Gastrocnemius medialis (tissue), 4 donors: ENCODE measurements around the gene GMPR2. TPM values are rescaled to one million over a fixed set of nuclear protein-coding genes. Genes with fewer than 3 reads are reported as not detected.
A peak's percentile ranks its signal among the peaks of the same experiment; 100 is the strongest.
"Not testable (repeated sequence)": the region's sequence is repeated elsewhere in the genome, so short reads cannot be mapped to it uniquely, and the experiment has no call there.

Experiments used
- ATAC-seq, 2 donors: fragments of 150-250 bp; one replicate each; pipeline ENCODE4 v1.9.1; 2016
- DNase-seq, 2 donors: peaks; one replicate each; pipeline ENCODE4 v3.0.0-alpha.2; 2019
- H3K27ac ChIP-seq, 4 donors: fragments of 200-600 bp; sonication (generic); 1 replicate in 1 of 4; 2 replicates in 3 of 4; pipeline ENCODE4 v1.5.1; 2016 to 2018; ENCODE audit warnings: mild to moderate bottlenecking in 2 of 4, moderate library complexity in 1 of 4
- H3K27me3 ChIP-seq, 3 donors: fragments of 200-600 bp; sonication (generic) in 2 of 3; 1 replicate in 1 of 3; 2 replicates in 2 of 3; pipeline versions ENCODE4 v1.5.1 to v1.6.0; 2016 to 2019; ENCODE audit warnings: mild to moderate bottlenecking in 1 of 3, moderate library complexity in 1 of 3
- H3K36me3 ChIP-seq, 2 donors: fragments of 200-600 bp; sonication (generic) in 1 of 2; one replicate each; pipeline ENCODE4 v1.5.1; 2017 to 2018
- H3K4me1 ChIP-seq, 2 donors: fragments of 200-600 bp; sonication (generic) in 1 of 2; one replicate each; pipeline ENCODE4 v1.5.1; 2016 to 2017; ENCODE audit warnings: mild to moderate bottlenecking in 2 of 2
- H3K4me3 ChIP-seq, 4 donors: fragments of 200-600 bp; sonication (generic) in 3 of 4; 1 replicate in 1 of 4; 2 replicates in 3 of 4; pipeline ENCODE4 v1.5.1; 2016 to 2019; ENCODE audit warnings: mild to moderate bottlenecking in 2 of 4
- H3K9me3 ChIP-seq, 3 donors: fragments of 200-600 bp; sonication (generic) in 2 of 3; 1 replicate in 1 of 3; 2 replicates in 2 of 3; pipeline ENCODE4 v1.5.1; 2016 to 2019
- CTCF ChIP-seq, 5 experiments: fragments of 450-650 bp in 3 of 5; fragments of 200-600 bp in 2 of 5; sonication (generic) in 2 of 5; IDR thresholded peaks in 4 of 5; conservative IDR thresholded peaks in 1 of 5; 1 replicate in 4 of 5; 2 replicates in 1 of 5; pipeline ENCODE4 v1.5.1; 2016 to 2019; ENCODE audit warnings: antibody characterized with exemption in 5 of 5, mild to moderate bottlenecking in 3 of 5, moderate library complexity in 3 of 5
- POLR2A ChIP-seq, 2 donors: fragments of 450-650 bp; IDR thresholded peaks; one replicate each; pipeline ENCODE4 v1.6.1; 2017; ENCODE audit warnings: antibody characterized with exemption in 2 of 2, mild to moderate bottlenecking in 2 of 2, moderate library complexity in 2 of 2
- in situ Hi-C, 4 donors: fragments of 200-750 bp; cut with MboI; loops; one replicate each; pipeline versions ENCODE4 v1.15.0 to v1.8.0; 2017; ENCODE audit warnings: low sequenced_read_pairs in 4 of 4
- intact Hi-C: fragments of 100-400 bp; cut with DNase I; formaldehyde crosslinking; loops from one replicate; pipeline ENCODE4 v1.15.1; 2023; ENCODE audit warnings: low total_unique reads
- total RNA-seq, 4 donors: library from RNA; depleted of rRNA; stranded (reverse); fragments of >200 nt; gene quantifications; one replicate each; pipeline versions ENCODE4 v1.1.0 to v1.2.3, GENCODE V29; 2016

GMPR2 gene
- total RNA-seq, 4 donors from 2014 or later, result 15.4 to 44.8 (median 27.4) TPM

GRCh38 chr14:24212924-24213865, 19.5 kb upstream of the GMPR2 start, which contains the start of gene CHMP4A:
TSS of gene CHMP4A (minus strand) at chr14:24213488. CDS start at chr14:24213439, 49 bp downstream.
- DNase-seq (peak; percentile 93 to 97), ATAC-seq (peak; percentile 89 to 92)
- Histone ChIP-seq H3K9me3 (no peaks in the 10 kb centered on the region), H3K4me1 (peaks cover 28 to 29% of the 10 kb centered on the region in 2 donors), H3K4me3 (peak within 1 kb of the TSS; percentile 73 to 93 (median 87)), H3K27ac (peak within 1 kb of the TSS; percentile 91 to 96 (median 94)), H3K27me3 (no peaks in the 10 kb centered on the region), H3K36me3 (peaks cover 5 to 44% of the 10 kb centered on the region in 2 donors)
- in situ Hi-C loops (no loop called here), intact Hi-C loops (no loop called here)
- TF ChIP-seq CTCF (IDR thresholded peaks at IDR 0.05 in 4 of 5, conservative IDR thresholded peaks at IDR 0.05 in 1 of 5), result peak in 3 of 5 experiments; percentile 11 to 44 (median 38)
- TF ChIP-seq POLR2A (IDR thresholded peaks at IDR 0.05), result peak; percentile 83 to 93

- TF ChIP-seq CTCF (IDR thresholded peaks at IDR 0.05 in 4 of 5, conservative IDR thresholded peaks at IDR 0.05 in 1 of 5), result no peak
- TF ChIP-seq POLR2A (IDR thresholded peaks at IDR 0.05), result no peak
- Histone ChIP-seq H3K9me3 (no peaks in the 10 kb centered on the region), H3K4me1 (peaks cover 28 to 29% of the 10 kb centered on the region in 2 donors), H3K36me3 (peaks cover 0 to 40% of the 10 kb centered on the region in 2 donors), H3K27ac (peak overlapping the region; percentile 91 to 96 (median 94)), H3K27me3 (no peaks in the 10 kb centered on the region), H3K4me3 (peak overlapping the region; percentile 73 to 93 (median 87))
- in situ Hi-C loops, result no loop called here
- no peak for DNase-seq
- intact Hi-C loops, result loop anchor here (2.0 kb wide), 1 partner anchor 19 kb away; the partner anchor contains the start of gene TM9SF1
- no peak for ATAC-seq
These were observed 18.7 kb upstream of the GMPR2 start for GRCh38 chr14:24213866-24214662.

GRCh38 chr14:24215495-24216344, 17.0 kb upstream of the GMPR2 start, which contains the start of gene MDP1:
TSS of gene MDP1 (minus strand) at chr14:24216066. CDS start at chr14:24215955, 111 bp downstream.
- H3K27ac ChIP-seq, result peak within 1 kb of the TSS; percentile 83 to 94 (median 91)
- H3K36me3 ChIP-seq, result peaks cover 0 to 23% of the 10 kb centered on the region in 2 donors
- DNase-seq (peak; percentile 64 to 82), ATAC-seq (peak; percentile 78 to 81)
- H3K4me3 ChIP-seq, result peak within 1 kb of the TSS; percentile 70 to 87 (median 76)
- no peaks in the 10 kb centered on the region for H3K9me3 ChIP-seq
- TF ChIP-seq POLR2A (IDR thresholded peaks at IDR 0.05), result peak; percentile 68 to 84
- TF ChIP-seq CTCF (IDR thresholded peaks at IDR 0.05 in 4 of 5, conservative IDR thresholded peaks at IDR 0.05 in 1 of 5), result peak in 3 of 5 experiments; percentile 30 to 60 (median 45)
- intact Hi-C loops (loop anchor here (1.0 to 2.0 kb wide), 2 partner anchors 21 to 27 kb away; partner anchors contain the start of genes TINF2 and TM9SF1), in situ Hi-C loops (no loop called here)
- H3K27me3 ChIP-seq, result no peaks in the 10 kb centered on the region
- H3K4me1 ChIP-seq, result peaks cover 28 to 29% of the 10 kb centered on the region in 2 donors

- Histone ChIP-seq H3K36me3 (peaks cover 0 to 17% of the 10 kb centered on the region in 2 donors), H3K27ac (peak overlapping the region; percentile 83 to 94 (median 91)), H3K27me3 (no peaks in the 10 kb centered on the region), H3K4me3 (peak overlapping the region in 3 of 4 donors; percentile 70 to 87 (median 77)), H3K9me3 (no peaks in the 10 kb centered on the region), H3K4me1 (peaks cover 28 to 29% of the 10 kb centered on the region in 2 donors)
- TF ChIP-seq POLR2A (IDR thresholded peaks at IDR 0.05), result no peak
- no peak for TF ChIP-seq CTCF (IDR thresholded peaks at IDR 0.05 in 4 of 5, conservative IDR thresholded peaks at IDR 0.05 in 1 of 5)
- DNase-seq (no peak), ATAC-seq (no peak)
- intact Hi-C loops, result loop anchor here (1.0 kb wide), 1 partner anchor 26 kb away; the partner anchor contains the start of gene TINF2
- in situ Hi-C loops, result no loop called here
These were observed 16.4 kb upstream of the GMPR2 start for GRCh38 chr14:24216345-24216699.

- Histone ChIP-seq H3K36me3 (peaks cover 0 to 14% of the 10 kb centered on the region in 2 donors), H3K4me1 (peaks cover 28 to 29% of the 10 kb centered on the region in 2 donors)
- intact Hi-C loops, result loop anchor here (1.0 kb wide), 1 partner anchor 25 kb away; the partner anchor contains the start of gene TINF2
- H3K9me3 ChIP-seq, in situ Hi-C loops, H3K27ac ChIP-seq, ATAC-seq, H3K4me3 ChIP-seq, H3K27me3 ChIP-seq, DNase-seq: not testable (repeated sequence)
These were observed 15.9 kb upstream of the GMPR2 start for GRCh38 chr14:24216876-24217275.
